H9 (cell line): ENCODE results near the gene GRAMD1B. TPM values are rescaled to one million over a fixed set of nuclear protein-coding genes. Genes with fewer than 3 reads are reported as not detected.

Experiments used
- DNase-seq: peaks from one replicate; pipeline ENCODE4 v3.0.0-alpha.2; 2017
- H2AFZ ChIP-seq: one replicate; pipeline ENCODE4 v1.6.1; 2013; ENCODE audit warnings: mild to moderate bottlenecking, low read length, control low read depth, moderate library complexity
- H2AK5ac ChIP-seq: 2 replicates; pipeline ENCODE4 v1.6.1; 2013; ENCODE audit warnings: low read length, control low read depth, mixed read lengths; ENCODE audit not compliant: insufficient read length
- H2BK120ac ChIP-seq: one replicate; pipeline ENCODE4 v1.6.1; 2013; ENCODE audit warnings: low read depth, mild to moderate bottlenecking, low read length, control low read depth, inconsistent platforms; ENCODE audit not compliant: poor library complexity, severe bottlenecking
- H2BK12ac ChIP-seq: 2 replicates; pipeline ENCODE4 v1.6.1; 2013; ENCODE audit warnings: low read length, control low read depth, mixed read lengths, low read depth; ENCODE audit not compliant: insufficient read length
- H2BK15ac ChIP-seq: 2 replicates; pipeline ENCODE4 v1.6.1; 2013; ENCODE audit warnings: low read depth, low read length, control low read depth
- H2BK20ac ChIP-seq: one replicate; pipeline ENCODE4 v1.6.1; 2013; ENCODE audit warnings: low read depth, mild to moderate bottlenecking, low read length, control low read depth, inconsistent platforms; ENCODE audit not compliant: poor library complexity, severe bottlenecking
- H2BK5ac ChIP-seq: 2 replicates; pipeline ENCODE4 v1.6.1; 2013; ENCODE audit warnings: low read length, control low read depth, mixed read lengths; ENCODE audit not compliant: insufficient read length
- H3K14ac ChIP-seq: 2 replicates; pipeline ENCODE4 v1.6.1; 2013; ENCODE audit warnings: low read length, control low read depth; ENCODE audit not compliant: insufficient read depth
- H3K18ac ChIP-seq: 2 replicates; pipeline ENCODE4 v1.6.1; 2013; ENCODE audit warnings: low read depth, mild to moderate bottlenecking, mixed read lengths, low read length, control low read depth; ENCODE audit not compliant: insufficient read length
- H3K23ac ChIP-seq: 2 replicates; pipeline ENCODE4 v1.6.1; 2013; ENCODE audit warnings: low read length, control low read depth, mixed read lengths, low read depth; ENCODE audit not compliant: insufficient read length
- H3K23me2 ChIP-seq: 2 replicates; pipeline ENCODE4 v1.6.1; 2013; ENCODE audit warnings: low read depth, mild to moderate bottlenecking, mixed read lengths, low read length, control low read depth; ENCODE audit not compliant: insufficient read length, poor library complexity, severe bottlenecking
- H3K27ac ChIP-seq: 2 replicates; pipeline ENCODE4 v1.5.1; 2013; ENCODE audit warnings: low read length, control low read depth, mixed read lengths, low read depth; ENCODE audit not compliant: insufficient read length
- H3K27me3 ChIP-seq: 2 replicates; pipeline ENCODE4 v1.6.1; 2013; ENCODE audit warnings: low read length, control low read depth, inconsistent platforms; ENCODE audit not compliant: insufficient read depth
- H3K4ac ChIP-seq: 2 replicates; pipeline ENCODE4 v1.6.1; 2013; ENCODE audit warnings: low read depth, mild to moderate bottlenecking, control low read depth, inconsistent platforms, low read length, moderate library complexity
- H3K4me1 ChIP-seq: 2 replicates; pipeline ENCODE4 v1.6.1; 2013; ENCODE audit warnings: low read length, control low read depth, inconsistent platforms; ENCODE audit not compliant: insufficient read depth
- H3K4me2 ChIP-seq: 2 replicates; pipeline ENCODE4 v1.6.1; 2013; ENCODE audit warnings: low read length, control low read depth, mixed read lengths; ENCODE audit not compliant: insufficient read length, insufficient read depth
- H3K56ac ChIP-seq: 2 replicates; pipeline ENCODE4 v1.6.1; 2013; ENCODE audit warnings: low read depth, mild to moderate bottlenecking, mixed read lengths, low read length, control low read depth; ENCODE audit not compliant: insufficient read length
- H3K79me1 ChIP-seq: 2 replicates; pipeline ENCODE4 v1.6.1; 2013; ENCODE audit warnings: low read depth, mild to moderate bottlenecking, moderate library complexity, low read length, control low read depth, inconsistent platforms; ENCODE audit not compliant: insufficient read depth, poor library complexity, severe bottlenecking
- H3K79me2 ChIP-seq: 2 replicates; pipeline ENCODE4 v1.6.1; 2013; ENCODE audit warnings: low read length, control low read depth, inconsistent platforms; ENCODE audit not compliant: insufficient read depth
- H3K9ac ChIP-seq: 2 replicates; pipeline ENCODE4 v1.6.1; 2013; ENCODE audit warnings: low read length, control low read depth, mixed read lengths; ENCODE audit not compliant: insufficient read length; ENCODE audit errors: extremely low read depth
- H3K9me3 ChIP-seq: one replicate; pipeline ENCODE4 v1.6.1; 2013; ENCODE audit warnings: low read depth, low read length, inconsistent platforms; ENCODE audit not compliant: control insufficient read depth
- H3T11ph ChIP-seq: one replicate; pipeline ENCODE4 v1.6.1; 2013; ENCODE audit warnings: mild to moderate bottlenecking, low read length, control low read depth, inconsistent platforms
- H4K20me1 ChIP-seq: one replicate; pipeline ENCODE4 v1.6.1; 2013; ENCODE audit not compliant: control insufficient read depth, insufficient read length, insufficient read depth
- H4K5ac ChIP-seq: 2 replicates; pipeline ENCODE4 v1.6.1; 2013; ENCODE audit warnings: low read depth, mild to moderate bottlenecking, mixed read lengths, low read length, control low read depth; ENCODE audit not compliant: insufficient read length
- H4K8ac ChIP-seq: replicated peaks from 2 replicates; pipeline ENCODE4 v1.6.1; 2013; ENCODE audit warnings: low read length, control low read depth, mixed read lengths, low read depth; ENCODE audit not compliant: insufficient read length
- H4K91ac ChIP-seq: 2 replicates; pipeline ENCODE4 v1.6.1; 2013; ENCODE audit warnings: low read depth, mild to moderate bottlenecking, moderate library complexity, mixed read lengths, low read length, control low read depth; ENCODE audit not compliant: insufficient read length
- H3K27ac Mint-ChIP-seq, 3 experiments: 2 replicates in 2 of 3; 3 replicates in 1 of 3; pipeline ENCODE4 v1.8.0; 2020 to 2021; ENCODE audit warnings: mixed read lengths in 3 of 3, mild to moderate bottlenecking in 1 of 3, moderate library complexity in 1 of 3
- H3K27me3 Mint-ChIP-seq: 2 replicates; pipeline ENCODE4 v1.8.0; 2021; ENCODE audit warnings: low read depth, mild to moderate bottlenecking, moderate library complexity, mixed read lengths
- H3K36me3 Mint-ChIP-seq, 3 experiments: 2 replicates in 2 of 3; 3 replicates in 1 of 3; pipeline ENCODE4 v1.8.0; 2020 to 2021; ENCODE audit warnings: low read depth in 3 of 3, mixed read lengths in 3 of 3; ENCODE audit not compliant: insufficient read depth in 1 of 3
- H3K4me1 Mint-ChIP-seq, 2 experiments: 2 replicates each; pipeline ENCODE4 v1.8.0; 2020; ENCODE audit warnings: mixed read lengths in 2 of 2
- H3K4me3 Mint-ChIP-seq, 2 experiments: 2 replicates in 1 of 2; 3 replicates in 1 of 2; pipeline ENCODE4 v1.8.0; 2020 to 2021; ENCODE audit warnings: mild to moderate bottlenecking in 2 of 2, mixed read lengths in 2 of 2, moderate library complexity in 1 of 2
- H3K9me3 Mint-ChIP-seq, 2 experiments: 2 replicates in 1 of 2; 3 replicates in 1 of 2; pipeline ENCODE4 v1.8.0; 2020; ENCODE audit warnings: mild to moderate bottlenecking in 2 of 2, mixed read lengths in 2 of 2, moderate library complexity in 1 of 2
- WGBS: extraction: QIAGEN DNeasy Blood & Tissue Kit; methylation state at CpG from one replicate; pipeline ENCODE4 v1.1.7; 2013; ENCODE audit warnings: missing lambda C conversion rate, low lambda C conversion rate, mixed read lengths; ENCODE audit not compliant: insufficient read length; ENCODE audit errors: extremely low coverage; 5-methylcytosine and 5-hydroxymethylcytosine counted together
- total RNA-seq: library from RNA; stranded (reverse); gene quantifications from 2 replicates; pipeline ENCODE4 v1.2.1, GENCODE V29; 2021
- TF ChIP-seq, protein P1 (sequence below): fragments of 200-600 bp; sonication (generic); conservative IDR thresholded peaks from 3 replicates; pipeline ENCODE4 v1.8.0; 2021; ENCODE audit warnings: antibody characterized with exemption, mild to moderate bottlenecking

GRAMD1B gene
- total RNA-seq, 1 experiment from 2014 or later: 25.9 TPM

DNA sequence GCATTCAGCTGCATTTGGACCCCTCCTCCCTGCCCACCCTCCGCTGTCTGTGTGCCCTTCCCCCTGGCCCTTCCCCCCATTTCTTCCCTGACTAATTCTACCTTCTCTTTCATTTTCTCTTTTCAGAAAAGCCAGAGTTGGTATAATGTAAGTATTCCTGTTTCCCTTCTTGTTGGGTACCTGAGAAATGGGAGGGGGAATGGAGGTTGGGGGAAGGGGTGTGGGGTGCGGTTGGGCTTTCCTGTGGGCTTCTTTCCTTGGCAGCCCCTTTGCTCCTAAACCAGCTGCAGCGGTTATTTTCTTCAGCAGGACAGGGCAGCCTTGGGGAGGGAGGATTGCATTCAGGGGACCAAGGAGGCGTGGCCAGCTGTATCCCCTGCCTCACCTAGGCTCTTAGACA, 154.1 kb downstream of the GRAMD1B start:
- Histone ChIP-seq H3K14ac (no peak overlapping the region), H3K79me1 (no peaks in the 10 kb centered on the region), H3K9ac (no peak overlapping the region), H3K23me2 (no peaks in the 10 kb centered on the region), H3K79me2 (no peaks in the 10 kb centered on the region), H3T11ph (no peak overlapping the region), H2AK5ac (no peak overlapping the region), H3K4ac (no peak overlapping the region), H3K18ac (no peak overlapping the region), H3K27ac (no peak overlapping the region), H4K91ac (no peak overlapping the region), H2BK120ac (no peak overlapping the region), H4K20me1 (no peaks in the 10 kb centered on the region), H2BK12ac (no peak overlapping the region), H3K27me3 (no peaks in the 10 kb centered on the region), H3K9me3 (no peaks in the 10 kb centered on the region), H3K4me2 (no peak overlapping the region), H2AFZ (no peak overlapping the region), H3K23ac (no peak overlapping the region), H4K5ac (no peak overlapping the region), H2BK5ac (no peak overlapping the region), H2BK15ac (no peak overlapping the region), H3K4me1 (no peaks in the 10 kb centered on the region; the same call in 1 of the 2 replicates), H3K56ac (no peak overlapping the region), H2BK20ac (no peak overlapping the region), H4K8ac (no peak overlapping the region)
- Mint-ChIP-seq H3K36me3 (peaks cover 4 to 5% (median 5%) of the 10 kb centered on the region in 3 experiments; a peak in 6 of 7 replicates), H3K27me3 (peaks cover 7% of the 10 kb centered on the region), H3K9me3 (peaks cover 0 to 3% of the 10 kb centered on the region in 2 experiments; a peak in 1 of 5 replicates), H3K27ac (no peak overlapping the region), H3K4me1 (peaks cover 28 to 34% of the 10 kb centered on the region in 2 experiments), H3K4me3 (no peak overlapping the region)
- WGBS: no CpG with 5 or more reads among the region's 4 CpGs
- no peak for DNase-seq
- TF ChIP-seq, protein P1, sequence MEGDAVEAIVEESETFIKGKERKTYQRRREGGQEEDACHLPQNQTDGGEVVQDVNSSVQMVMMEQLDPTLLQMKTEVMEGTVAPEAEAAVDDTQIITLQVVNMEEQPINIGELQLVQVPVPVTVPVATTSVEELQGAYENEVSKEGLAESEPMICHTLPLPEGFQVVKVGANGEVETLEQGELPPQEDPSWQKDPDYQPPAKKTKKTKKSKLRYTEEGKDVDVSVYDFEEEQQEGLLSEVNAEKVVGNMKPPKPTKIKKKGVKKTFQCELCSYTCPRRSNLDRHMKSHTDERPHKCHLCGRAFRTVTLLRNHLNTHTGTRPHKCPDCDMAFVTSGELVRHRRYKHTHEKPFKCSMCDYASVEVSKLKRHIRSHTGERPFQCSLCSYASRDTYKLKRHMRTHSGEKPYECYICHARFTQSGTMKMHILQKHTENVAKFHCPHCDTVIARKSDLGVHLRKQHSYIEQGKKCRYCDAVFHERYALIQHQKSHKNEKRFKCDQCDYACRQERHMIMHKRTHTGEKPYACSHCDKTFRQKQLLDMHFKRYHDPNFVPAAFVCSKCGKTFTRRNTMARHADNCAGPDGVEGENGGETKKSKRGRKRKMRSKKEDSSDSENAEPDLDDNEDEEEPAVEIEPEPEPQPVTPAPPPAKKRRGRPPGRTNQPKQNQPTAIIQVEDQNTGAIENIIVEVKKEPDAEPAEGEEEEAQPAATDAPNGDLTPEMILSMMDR: no peak
